OCI-LY1 (cell line): ENCODE results near the gene SP2.

ENCODE experiments used
- EZH2 ChIP-seq: fragments of 200-600 bp; sonication (generic), shearing (Covaris generic); IDR thresholded peaks from 2 replicates; pipeline ENCODE4 v1.8.0; 2017; ENCODE audit warnings: borderline replicate concordance, mixed run types, mild to moderate bottlenecking, antibody characterized with exemption, low read length, moderate library complexity, mixed read lengths
- TF ChIP-seq, protein P1 (sequence below): fragments of 200-600 bp; sonication (generic), shearing (Covaris generic); IDR thresholded peaks from 2 replicates; pipeline ENCODE4 v1.5.1; 2017; ENCODE audit warnings: mild to moderate bottlenecking, antibody characterized with exemption, low read length, moderate library complexity, mixed read lengths

DNA sequence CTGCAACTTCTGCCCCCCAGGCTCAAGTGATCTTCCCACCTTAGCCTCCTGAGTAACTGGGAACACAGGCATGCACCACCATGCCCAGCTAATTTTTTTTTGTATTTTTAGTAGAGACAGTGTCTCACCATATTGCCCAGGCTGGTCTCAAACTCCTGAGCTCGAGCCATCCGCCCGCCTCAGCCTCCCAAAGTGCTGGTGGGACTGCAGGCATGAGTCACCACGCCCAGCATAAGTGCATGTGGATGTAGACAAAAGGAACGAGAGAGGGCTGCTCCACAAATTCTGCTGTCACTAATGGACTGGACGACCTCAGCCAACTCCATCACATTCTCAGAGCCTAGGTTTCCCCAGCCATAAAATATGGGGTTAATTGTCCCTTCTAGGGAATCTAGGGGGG, 7.7 kb upstream of the SP2 start:
- TF ChIP-seq, protein P1, sequence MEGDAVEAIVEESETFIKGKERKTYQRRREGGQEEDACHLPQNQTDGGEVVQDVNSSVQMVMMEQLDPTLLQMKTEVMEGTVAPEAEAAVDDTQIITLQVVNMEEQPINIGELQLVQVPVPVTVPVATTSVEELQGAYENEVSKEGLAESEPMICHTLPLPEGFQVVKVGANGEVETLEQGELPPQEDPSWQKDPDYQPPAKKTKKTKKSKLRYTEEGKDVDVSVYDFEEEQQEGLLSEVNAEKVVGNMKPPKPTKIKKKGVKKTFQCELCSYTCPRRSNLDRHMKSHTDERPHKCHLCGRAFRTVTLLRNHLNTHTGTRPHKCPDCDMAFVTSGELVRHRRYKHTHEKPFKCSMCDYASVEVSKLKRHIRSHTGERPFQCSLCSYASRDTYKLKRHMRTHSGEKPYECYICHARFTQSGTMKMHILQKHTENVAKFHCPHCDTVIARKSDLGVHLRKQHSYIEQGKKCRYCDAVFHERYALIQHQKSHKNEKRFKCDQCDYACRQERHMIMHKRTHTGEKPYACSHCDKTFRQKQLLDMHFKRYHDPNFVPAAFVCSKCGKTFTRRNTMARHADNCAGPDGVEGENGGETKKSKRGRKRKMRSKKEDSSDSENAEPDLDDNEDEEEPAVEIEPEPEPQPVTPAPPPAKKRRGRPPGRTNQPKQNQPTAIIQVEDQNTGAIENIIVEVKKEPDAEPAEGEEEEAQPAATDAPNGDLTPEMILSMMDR: no peak
- TF ChIP-seq EZH2: no peak
